HG02571 (cell line): Measurements from ENCODE around the gene FAM229B.
"Not testable (repeated sequence)": the region's sequence is repeated elsewhere in the genome, so short reads cannot be mapped to it uniquely, and the experiment has no call there.

Experiments
- ATAC-seq: cut with Tn5 transposase; IDR thresholded peaks from one replicate; pipeline ENCODE4 v1.9.1; 2021; ENCODE audit warnings: mild to moderate bottlenecking, moderate library complexity; ENCODE audit not compliant: unreplicated experiment

Gene FAM229B

GRCh38 chr6:112062966-112063365 is 24.4 kb upstream of the FAM229B start:
- no peak for ATAC-seq

- ATAC-seq = no peak
Measured at GRCh38 chr6:112065426-112065986, 21.9 kb upstream of the FAM229B start.

GRCh38 chr6:112066606-112067005 is 20.8 kb upstream of the FAM229B start:
- ATAC-seq = no peak

- ATAC-seq = no peak
Measured at GRCh38 chr6:112081569-112081968, 5.8 kb upstream of the FAM229B start.

GRCh38 chr6:112085286-112086065 is 1.9 kb upstream of the FAM229B start:
- no peak for ATAC-seq

GRCh38 chr6:112086744-112087135 is 651 bp upstream of the FAM229B start:
- peak; percentile 28 for ATAC-seq

GRCh38 chr6:112087916-112088315 is 525 bp downstream of the FAM229B start:
- no peak for ATAC-seq

- no peak for ATAC-seq
Measured at GRCh38 chr6:112096901-112097300, 9.5 kb downstream of the FAM229B start.

- no peak for ATAC-seq
Measured at GRCh38 chr6:112100561-112100960, 13.2 kb downstream of the FAM229B start.

GRCh38 chr6:112106026-112106425 is 18.6 kb downstream of the FAM229B start:
- ATAC-seq = not testable (repeated sequence)

GRCh38 chr6:112106562-112106961 is 19.2 kb downstream of the FAM229B start:
- ATAC-seq = no peak

GRCh38 chr6:112109262-112109661 is 21.9 kb downstream of the FAM229B start:
- ATAC-seq = no peak

GRCh38 chr6:112113431-112113830 is 26.0 kb downstream of the FAM229B start:
- no peak for ATAC-seq

- ATAC-seq = no peak
Measured at GRCh38 chr6:112113918-112114317, 26.5 kb downstream of the FAM229B start.

- no peak for ATAC-seq
Measured at GRCh38 chr6:112114577-112115223, 27.3 kb downstream of the FAM229B start.

- ATAC-seq = no peak
Measured at GRCh38 chr6:112116221-112116620, 28.8 kb downstream of the FAM229B start.

- no peak for ATAC-seq
Measured at GRCh38 chr6:112117554-112117953, 30.2 kb downstream of the FAM229B start.

GRCh38 chr6:112118034-112118433 is 30.6 kb downstream of the FAM229B start:
- ATAC-seq = no peak

GRCh38 chr6:112122756-112123155 is 35.4 kb downstream of the FAM229B start:
- ATAC-seq = no peak

GRCh38 chr6:112123982-112124381 is 36.6 kb downstream of the FAM229B start:
- no peak for ATAC-seq

- ATAC-seq = no peak
Measured at GRCh38 chr6:112128208-112128607, 40.8 kb downstream of the FAM229B start.

GRCh38 chr6:112130878-112131277 is 43.5 kb downstream of the FAM229B start:
- ATAC-seq = no peak
